HEK293 (cell line): ENCODE data around the gene BCAS3.

ENCODE experiments used
- KLF16 ChIP-seq: fragments of 450-650 bp; formaldehyde crosslinking; IDR thresholded peaks from 2 replicates; pipeline ENCODE4 v1.5.1; 2017; ENCODE audit warnings: missing biosample characterization, missing genetic modification characterization
- SP7 ChIP-seq: fragments of 450-650 bp; formaldehyde crosslinking; IDR thresholded peaks from 2 replicates; pipeline ENCODE4 v1.5.1; 2016; ENCODE audit warnings: missing biosample characterization, missing genetic modification characterization
- ZBTB20 ChIP-seq: fragments of 450-650 bp; formaldehyde crosslinking; IDR thresholded peaks from 2 replicates; pipeline ENCODE4 v1.5.1; 2016; ENCODE audit warnings: missing biosample characterization, missing genetic modification characterization
- ZBTB7A ChIP-seq: fragments of 450-650 bp; formaldehyde crosslinking; IDR thresholded peaks from 2 replicates; pipeline ENCODE4 v1.5.1; 2016; ENCODE audit warnings: low read depth, missing biosample characterization, missing genetic modification characterization
- ZEB2 ChIP-seq: fragments of 450-650 bp; formaldehyde crosslinking; IDR thresholded peaks from 2 replicates; pipeline ENCODE4 v1.5.1; 2016; ENCODE audit warnings: missing biosample characterization, missing genetic modification characterization
- ZFP3 ChIP-seq: fragments of 450-650 bp; formaldehyde crosslinking; IDR thresholded peaks from 2 replicates; pipeline ENCODE4 v1.5.1; 2016; ENCODE audit warnings: low read depth, missing biosample characterization, missing genetic modification characterization
- ZNF24 ChIP-seq: fragments of 450-650 bp; formaldehyde crosslinking; IDR thresholded peaks from 2 replicates; pipeline ENCODE4 v1.5.1; 2016; ENCODE audit warnings: missing biosample characterization, missing genetic modification characterization
- ZNF311 ChIP-seq: fragments of 450-650 bp; formaldehyde crosslinking; IDR thresholded peaks from 2 replicates; pipeline ENCODE4 v1.5.1; 2017; ENCODE audit warnings: missing biosample characterization, missing genetic modification characterization, borderline replicate concordance
- ZNF514 ChIP-seq: fragments of 450-650 bp; formaldehyde crosslinking; IDR thresholded peaks from 2 replicates; pipeline ENCODE4 v1.5.1; 2016; ENCODE audit warnings: missing biosample characterization, missing genetic modification characterization
- TF ChIP-seq, protein P1 (sequence below): fragments of 450-650 bp; formaldehyde crosslinking; IDR thresholded peaks from 2 replicates; pipeline ENCODE4 v1.5.1; 2016; ENCODE audit warnings: missing biosample characterization, missing genetic modification characterization
- TF ChIP-seq, protein P2 (sequence below): fragments of 450-650 bp; formaldehyde crosslinking; IDR thresholded peaks from 2 replicates; pipeline ENCODE4 v1.5.1; 2016; ENCODE audit warnings: missing biosample characterization, missing genetic modification characterization

DNA sequence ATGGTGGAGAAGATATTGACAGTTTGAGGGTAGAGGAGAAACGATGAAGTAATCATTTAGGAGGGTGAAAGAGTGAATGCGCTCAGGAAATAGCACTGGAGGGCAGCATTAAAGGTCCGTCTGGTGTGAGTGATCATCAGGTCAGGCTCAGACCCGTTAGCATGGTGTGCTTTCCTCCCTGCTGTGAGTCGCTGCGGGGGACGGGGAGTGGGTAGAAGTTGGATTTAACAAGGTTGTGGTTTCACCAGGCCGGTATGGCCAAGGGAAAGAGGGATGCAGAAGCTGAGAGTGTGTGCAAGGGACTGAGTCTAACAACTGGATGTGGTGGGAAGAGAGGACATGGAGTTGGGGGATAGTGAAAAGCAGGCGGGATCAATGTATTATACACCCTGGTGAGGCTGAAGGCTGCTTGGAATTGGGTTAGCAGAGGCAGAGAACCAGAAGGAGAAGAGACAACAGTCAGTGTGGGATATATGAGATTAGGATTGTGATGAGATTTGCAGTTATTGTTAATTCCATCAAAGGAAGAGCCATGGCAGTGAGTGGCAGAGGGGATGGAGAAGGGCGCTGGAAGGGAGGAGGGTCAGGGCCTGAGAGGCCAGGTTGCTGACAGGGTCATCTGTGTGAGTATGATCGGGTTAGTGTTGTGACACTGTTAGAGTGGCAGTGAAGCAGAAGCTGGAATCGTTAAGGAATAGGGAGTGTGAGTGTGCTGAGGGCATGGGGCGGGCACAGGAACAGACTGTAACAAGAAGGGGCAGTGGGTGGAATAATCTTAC lies 663.0 kb downstream of the BCAS3 start:
- TF ChIP-seq, protein P1, sequence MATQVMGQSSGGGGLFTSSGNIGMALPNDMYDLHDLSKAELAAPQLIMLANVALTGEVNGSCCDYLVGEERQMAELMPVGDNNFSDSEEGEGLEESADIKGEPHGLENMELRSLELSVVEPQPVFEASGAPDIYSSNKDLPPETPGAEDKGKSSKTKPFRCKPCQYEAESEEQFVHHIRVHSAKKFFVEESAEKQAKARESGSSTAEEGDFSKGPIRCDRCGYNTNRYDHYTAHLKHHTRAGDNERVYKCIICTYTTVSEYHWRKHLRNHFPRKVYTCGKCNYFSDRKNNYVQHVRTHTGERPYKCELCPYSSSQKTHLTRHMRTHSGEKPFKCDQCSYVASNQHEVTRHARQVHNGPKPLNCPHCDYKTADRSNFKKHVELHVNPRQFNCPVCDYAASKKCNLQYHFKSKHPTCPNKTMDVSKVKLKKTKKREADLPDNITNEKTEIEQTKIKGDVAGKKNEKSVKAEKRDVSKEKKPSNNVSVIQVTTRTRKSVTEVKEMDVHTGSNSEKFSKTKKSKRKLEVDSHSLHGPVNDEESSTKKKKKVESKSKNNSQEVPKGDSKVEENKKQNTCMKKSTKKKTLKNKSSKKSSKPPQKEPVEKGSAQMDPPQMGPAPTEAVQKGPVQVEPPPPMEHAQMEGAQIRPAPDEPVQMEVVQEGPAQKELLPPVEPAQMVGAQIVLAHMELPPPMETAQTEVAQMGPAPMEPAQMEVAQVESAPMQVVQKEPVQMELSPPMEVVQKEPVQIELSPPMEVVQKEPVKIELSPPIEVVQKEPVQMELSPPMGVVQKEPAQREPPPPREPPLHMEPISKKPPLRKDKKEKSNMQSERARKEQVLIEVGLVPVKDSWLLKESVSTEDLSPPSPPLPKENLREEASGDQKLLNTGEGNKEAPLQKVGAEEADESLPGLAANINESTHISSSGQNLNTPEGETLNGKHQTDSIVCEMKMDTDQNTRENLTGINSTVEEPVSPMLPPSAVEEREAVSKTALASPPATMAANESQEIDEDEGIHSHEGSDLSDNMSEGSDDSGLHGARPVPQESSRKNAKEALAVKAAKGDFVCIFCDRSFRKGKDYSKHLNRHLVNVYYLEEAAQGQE (tag by site-specific recombination), result no peak
- TF ChIP-seq, protein P2, sequence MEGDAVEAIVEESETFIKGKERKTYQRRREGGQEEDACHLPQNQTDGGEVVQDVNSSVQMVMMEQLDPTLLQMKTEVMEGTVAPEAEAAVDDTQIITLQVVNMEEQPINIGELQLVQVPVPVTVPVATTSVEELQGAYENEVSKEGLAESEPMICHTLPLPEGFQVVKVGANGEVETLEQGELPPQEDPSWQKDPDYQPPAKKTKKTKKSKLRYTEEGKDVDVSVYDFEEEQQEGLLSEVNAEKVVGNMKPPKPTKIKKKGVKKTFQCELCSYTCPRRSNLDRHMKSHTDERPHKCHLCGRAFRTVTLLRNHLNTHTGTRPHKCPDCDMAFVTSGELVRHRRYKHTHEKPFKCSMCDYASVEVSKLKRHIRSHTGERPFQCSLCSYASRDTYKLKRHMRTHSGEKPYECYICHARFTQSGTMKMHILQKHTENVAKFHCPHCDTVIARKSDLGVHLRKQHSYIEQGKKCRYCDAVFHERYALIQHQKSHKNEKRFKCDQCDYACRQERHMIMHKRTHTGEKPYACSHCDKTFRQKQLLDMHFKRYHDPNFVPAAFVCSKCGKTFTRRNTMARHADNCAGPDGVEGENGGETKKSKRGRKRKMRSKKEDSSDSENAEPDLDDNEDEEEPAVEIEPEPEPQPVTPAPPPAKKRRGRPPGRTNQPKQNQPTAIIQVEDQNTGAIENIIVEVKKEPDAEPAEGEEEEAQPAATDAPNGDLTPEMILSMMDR (tag by site-specific recombination), result no peak
- TF ChIP-seq KLF16 (tag by site-specific recombination) (no peak), ZNF24 (tag by site-specific recombination) (no peak), ZFP3 (tag by site-specific recombination) (no peak), ZNF514 (tag by site-specific recombination) (no peak), ZBTB7A (tag by site-specific recombination) (no peak), ZNF311 (tag by site-specific recombination) (no peak), ZBTB20 (tag by site-specific recombination) (no peak), ZEB2 (tag by site-specific recombination) (no peak), SP7 (tag by site-specific recombination) (no peak)
